ENCODE results near the gene FAM114A1.

The FAM114A1 gene

DNA sequence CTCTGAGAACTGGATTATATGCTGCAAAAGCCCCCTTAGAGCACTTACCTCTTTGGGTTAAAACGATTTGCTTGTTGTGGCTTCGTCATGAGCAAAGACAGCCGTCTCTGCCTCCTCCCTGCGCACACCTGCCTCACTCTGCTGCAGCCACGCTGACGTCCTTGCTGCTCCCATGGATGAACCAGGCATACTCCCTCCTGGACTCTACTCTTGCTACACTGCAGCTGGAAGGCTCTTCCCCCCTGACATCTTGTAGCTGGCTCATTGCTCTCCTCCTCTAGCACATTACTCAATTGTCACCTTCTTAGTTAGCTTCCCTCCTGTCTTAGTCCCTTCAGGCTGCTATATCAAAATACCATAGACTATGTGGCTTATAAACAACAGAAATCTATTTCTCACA, 59.3 kb downstream of the FAM114A1 start:
- DNase-seq (ENCODE audit: extremely low read depth, insufficient read length) = no peak
- Histone ChIP-seq H3K4me3 (replicated peaks; ENCODE audit: low read depth, low read length) (no peak overlapping the region), H3K36me3 (ENCODE audit: control insufficient read depth, insufficient read depth, low read length) (no peaks in the 10 kb centered on the region), H3K27me3 (replicated peaks; ENCODE audit: control insufficient read depth, insufficient read depth, low read length) (no peaks in the 10 kb centered on the region)
- TF ChIP-seq, protein P1, sequence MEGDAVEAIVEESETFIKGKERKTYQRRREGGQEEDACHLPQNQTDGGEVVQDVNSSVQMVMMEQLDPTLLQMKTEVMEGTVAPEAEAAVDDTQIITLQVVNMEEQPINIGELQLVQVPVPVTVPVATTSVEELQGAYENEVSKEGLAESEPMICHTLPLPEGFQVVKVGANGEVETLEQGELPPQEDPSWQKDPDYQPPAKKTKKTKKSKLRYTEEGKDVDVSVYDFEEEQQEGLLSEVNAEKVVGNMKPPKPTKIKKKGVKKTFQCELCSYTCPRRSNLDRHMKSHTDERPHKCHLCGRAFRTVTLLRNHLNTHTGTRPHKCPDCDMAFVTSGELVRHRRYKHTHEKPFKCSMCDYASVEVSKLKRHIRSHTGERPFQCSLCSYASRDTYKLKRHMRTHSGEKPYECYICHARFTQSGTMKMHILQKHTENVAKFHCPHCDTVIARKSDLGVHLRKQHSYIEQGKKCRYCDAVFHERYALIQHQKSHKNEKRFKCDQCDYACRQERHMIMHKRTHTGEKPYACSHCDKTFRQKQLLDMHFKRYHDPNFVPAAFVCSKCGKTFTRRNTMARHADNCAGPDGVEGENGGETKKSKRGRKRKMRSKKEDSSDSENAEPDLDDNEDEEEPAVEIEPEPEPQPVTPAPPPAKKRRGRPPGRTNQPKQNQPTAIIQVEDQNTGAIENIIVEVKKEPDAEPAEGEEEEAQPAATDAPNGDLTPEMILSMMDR (IDR thresholded peaks at IDR 0.05; ENCODE audit: insufficient read depth, low read length, poor library complexity, severe bottlenecking) = no peak

DNA sequence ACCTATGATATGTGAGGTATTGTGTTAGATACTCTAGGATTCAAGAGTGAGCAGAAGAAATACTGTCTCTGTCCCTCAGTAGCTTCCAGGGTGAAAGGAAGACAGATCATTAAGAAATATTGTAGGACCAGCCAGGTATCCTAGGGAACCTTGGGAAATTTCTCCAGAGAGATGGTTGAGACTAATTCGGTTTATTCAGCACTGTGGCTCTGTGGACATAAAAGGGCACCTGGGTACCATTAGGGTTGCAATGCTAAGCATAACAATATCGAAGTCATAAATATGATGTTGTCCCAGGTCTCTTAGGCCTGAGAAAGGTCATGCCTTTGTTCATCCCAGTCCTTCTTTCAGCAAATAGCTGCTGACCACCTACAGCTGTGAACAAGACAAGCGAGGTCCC, 61.0 kb downstream of the FAM114A1 start:
- H3K27me3 ChIP-seq (replicated peaks; ENCODE audit: control insufficient read depth, insufficient read depth, low read length) = no peaks in the 10 kb centered on the region
- no peak overlapping the region for H3K4me3 ChIP-seq (replicated peaks; ENCODE audit: low read depth, low read length)
- H3K36me3 ChIP-seq (ENCODE audit: control insufficient read depth, insufficient read depth, low read length) = no peaks in the 10 kb centered on the region
- TF ChIP-seq, protein P1 (IDR thresholded peaks at IDR 0.05; ENCODE audit: insufficient read depth, low read length, poor library complexity, severe bottlenecking) = no peak
- no peak for DNase-seq (ENCODE audit: extremely low read depth, insufficient read length)

DNA sequence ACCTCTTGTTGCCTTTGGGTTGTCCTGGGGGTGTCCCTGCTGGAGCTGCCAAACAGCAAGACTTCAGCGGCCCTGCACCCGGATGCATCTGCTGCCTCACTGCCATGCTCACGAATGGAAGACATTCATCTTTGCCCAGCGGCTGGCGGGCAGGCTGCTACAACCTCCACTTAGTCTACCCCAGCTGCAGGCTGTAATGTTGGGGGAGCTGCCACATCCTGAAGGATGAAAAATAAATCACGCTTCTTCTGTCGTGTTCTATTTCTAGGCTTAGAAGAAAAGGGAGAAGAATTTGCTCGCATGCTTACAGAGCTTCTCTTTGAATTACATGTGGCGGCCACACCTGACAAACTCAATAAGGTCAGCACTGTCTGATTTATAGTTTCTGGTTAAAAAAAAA, 61.4 kb downstream of the FAM114A1 start:
- DNase-seq (ENCODE audit: extremely low read depth, insufficient read length) = no peak
- Histone ChIP-seq H3K4me3 (replicated peaks; ENCODE audit: low read depth, low read length) (no peak overlapping the region), H3K27me3 (replicated peaks; ENCODE audit: control insufficient read depth, insufficient read depth, low read length) (no peaks in the 10 kb centered on the region), H3K36me3 (ENCODE audit: control insufficient read depth, insufficient read depth, low read length) (no peaks in the 10 kb centered on the region)
- TF ChIP-seq, protein P1 (IDR thresholded peaks at IDR 0.05; ENCODE audit: insufficient read depth, low read length, poor library complexity, severe bottlenecking) = no peak

DNA sequence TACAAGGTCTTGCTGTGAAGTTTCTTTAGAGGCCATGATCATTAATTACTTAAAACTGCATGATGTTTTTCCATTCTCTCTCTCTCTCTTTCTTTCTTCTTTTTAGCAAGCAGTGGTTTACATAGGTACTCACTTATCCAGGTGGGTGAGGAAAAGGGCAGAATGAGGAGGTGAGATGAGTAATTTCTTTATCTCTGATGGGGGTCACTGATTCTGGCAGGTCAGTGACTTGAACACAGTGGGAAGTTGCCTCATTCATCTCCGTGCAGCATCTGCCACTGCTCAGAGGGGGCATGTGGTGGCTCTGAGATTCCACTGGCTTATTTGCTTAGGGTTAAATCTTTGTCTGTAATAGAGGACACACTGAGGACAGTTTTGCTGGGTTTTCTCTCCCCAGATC, 62.6 kb downstream of the FAM114A1 start:
- peak; percentile 55 for DNase-seq (ENCODE audit: extremely low read depth, insufficient read length)
- H3K4me3 ChIP-seq (replicated peaks; ENCODE audit: low read depth, low read length) = no peak overlapping the region
- TF ChIP-seq, protein P1 (IDR thresholded peaks at IDR 0.05; ENCODE audit: insufficient read depth, low read length, poor library complexity, severe bottlenecking) = no peak
- no peaks in the 10 kb centered on the region for H3K36me3 ChIP-seq (ENCODE audit: control insufficient read depth, insufficient read depth, low read length)
- H3K27me3 ChIP-seq (replicated peaks; ENCODE audit: control insufficient read depth, insufficient read depth, low read length) = no peaks in the 10 kb centered on the region

DNA sequence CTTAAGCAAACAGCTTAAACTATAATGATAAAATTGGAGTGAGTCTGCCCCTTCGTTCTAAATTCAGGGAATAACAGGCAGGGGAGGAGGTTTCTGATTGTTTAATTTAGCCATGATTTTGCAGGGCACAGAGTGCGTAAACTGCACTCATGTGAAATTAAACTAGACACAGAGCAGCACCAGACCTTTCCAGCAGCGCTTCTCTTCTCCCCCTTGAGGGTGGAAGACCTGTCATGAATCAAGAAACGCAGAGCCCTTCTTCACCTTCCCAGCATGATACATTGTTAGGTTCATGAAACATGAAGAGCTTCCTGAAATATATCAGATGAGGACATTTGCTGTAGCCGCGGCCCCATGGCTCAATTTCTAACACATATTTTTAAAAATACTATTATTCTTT, 63.1 kb downstream of the FAM114A1 start:
- Histone ChIP-seq H3K27me3 (replicated peaks; ENCODE audit: control insufficient read depth, insufficient read depth, low read length) (no peaks in the 10 kb centered on the region), H3K36me3 (ENCODE audit: control insufficient read depth, insufficient read depth, low read length) (no peaks in the 10 kb centered on the region), H3K4me3 (replicated peaks; ENCODE audit: low read depth, low read length) (no peak overlapping the region)
- no peak for DNase-seq (ENCODE audit: extremely low read depth, insufficient read length)
- TF ChIP-seq, protein P1 (IDR thresholded peaks at IDR 0.05; ENCODE audit: insufficient read depth, low read length, poor library complexity, severe bottlenecking) = no peak

DNA sequence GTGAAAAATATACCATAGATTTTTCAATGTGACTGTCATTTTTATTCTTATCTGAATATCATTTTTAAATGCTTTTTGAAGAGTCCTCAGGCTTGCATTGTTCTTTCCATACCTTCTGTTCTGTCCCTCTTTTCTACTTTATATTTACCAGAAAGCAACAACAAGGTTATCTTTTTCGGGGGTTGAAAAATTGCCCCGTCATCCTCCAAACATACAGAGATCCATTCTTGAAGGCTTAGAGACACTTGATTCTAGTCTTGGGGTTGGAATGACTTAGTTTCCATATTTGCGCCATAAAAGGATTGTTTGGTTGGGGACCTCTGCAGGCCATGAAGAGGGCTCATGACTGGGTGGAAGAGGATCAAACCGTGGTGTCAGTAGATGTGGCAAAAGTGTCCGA, 63.5 kb downstream of the FAM114A1 start:
- no peaks in the 10 kb centered on the region for H3K27me3 ChIP-seq (replicated peaks; ENCODE audit: control insufficient read depth, insufficient read depth, low read length)
- TF ChIP-seq, protein P1 (IDR thresholded peaks at IDR 0.05; ENCODE audit: insufficient read depth, low read length, poor library complexity, severe bottlenecking) = no peak
- H3K4me3 ChIP-seq (replicated peaks; ENCODE audit: low read depth, low read length) = no peak overlapping the region
- DNase-seq (ENCODE audit: extremely low read depth, insufficient read length) = no peak
- H3K36me3 ChIP-seq (ENCODE audit: control insufficient read depth, insufficient read depth, low read length) = no peaks in the 10 kb centered on the region

Measured in GM06990 (cell line).